ENCODE results near the gene INSR. TPM values are rescaled to one million over a fixed set of nuclear protein-coding genes. Genes with fewer than 3 reads are reported as not detected.

INSR gene
- total and polyA plus RNA-seq, 2 of the 8 experiments (the other 6 are each of a cell fraction or from before 2014, with no cell fraction given), result 13.1 to 48.7 TPM

DNA sequence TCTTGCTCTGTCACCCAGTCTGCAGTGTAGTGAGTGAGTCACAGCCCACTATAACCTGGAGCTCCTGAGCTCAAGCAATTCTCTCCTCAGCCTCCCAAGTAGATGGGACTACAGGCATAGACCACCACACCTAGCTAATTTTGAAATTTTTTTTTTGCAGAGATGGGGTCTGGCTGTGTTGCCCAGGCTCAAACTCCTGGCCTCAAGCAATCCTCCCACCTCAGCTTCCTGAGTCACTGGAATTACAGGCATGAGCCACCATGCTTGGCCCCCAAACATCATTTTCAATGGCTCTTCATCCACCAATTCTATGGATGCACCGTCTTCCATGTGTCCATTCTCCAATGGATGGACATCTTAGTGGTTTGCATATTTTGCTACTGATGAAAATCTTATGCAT is 155.8 kb downstream of the INSR start:
- Histone ChIP-seq H3K4me3 (ENCODE audit: extremely low read depth in 1 of 4, insufficient read depth in 2 of 4, low read depth in 3 of 4, low read length in 4 of 4) (no peak overlapping the region), H4K8ac (ENCODE audit: extremely low read depth, insufficient read depth, low read length) (no peak overlapping the region), H3K23ac (ENCODE audit: insufficient read length) (no peak overlapping the region), H2BK15ac (ENCODE audit: low read length) (no peak overlapping the region), H2AFZ (ENCODE audit: low read length) (no peak overlapping the region), H2AK5ac (ENCODE audit: low read depth, low read length) (no peak overlapping the region), H3K9ac (replicated peaks in 1 of 4; ENCODE audit: extremely low read depth in 1 of 4, low read depth in 3 of 4, low read length in 3 of 4) (no peak overlapping the region), H3K27me3 (replicated peaks in 1 of 4; ENCODE audit: control insufficient read depth in 3 of 4, extremely low read depth in 1 of 4, insufficient read depth in 3 of 4, low read length in 3 of 4) (no peaks in the 10 kb centered on the region), H3K4ac (replicated peaks; ENCODE audit: insufficient read length, low read depth, low read length) (no peak overlapping the region), H3K23me2 (ENCODE audit: low read depth, low read length) (no peaks in the 10 kb centered on the region), H3K56ac (replicated peaks; ENCODE audit: insufficient read length, low read depth, low read length) (no peak overlapping the region), H3K4me2 (ENCODE audit: insufficient read depth in 1 of 2, low read depth in 2 of 2, low read length in 2 of 2) (no peak overlapping the region), H3K27ac (ENCODE audit: low read depth, low read length) (no peak overlapping the region), H3K79me2 (ENCODE audit: control insufficient read depth in 1 of 2, insufficient read depth in 2 of 2, low read length in 2 of 2) (no peaks in the 10 kb centered on the region), H4K91ac (replicated peaks; ENCODE audit: insufficient read length, low read length) (no peak overlapping the region), H3K14ac (ENCODE audit: insufficient read length) (no peak overlapping the region), H2BK120ac (replicated peaks; ENCODE audit: low read depth, low read length) (no peak overlapping the region), H2BK12ac (ENCODE audit: low read depth, low read length) (no peak overlapping the region), H2BK20ac (ENCODE audit: low read length) (no peak overlapping the region), H3K4me1 (replicated peaks in 1 of 4; ENCODE audit: control insufficient read depth in 3 of 4, insufficient read depth in 4 of 4, low read length in 3 of 4) (no peaks in the 10 kb centered on the region), H3K36me3 (ENCODE audit: control insufficient read depth in 2 of 4, insufficient read depth in 4 of 4, low read length in 3 of 4) (peaks cover 6 to 43% (median 26%) of the 10 kb centered on the region in 4 experiments; a peak in 7 of 8 replicates), H4K5ac (ENCODE audit: insufficient read length, low read depth, low read length) (no peak overlapping the region), H4K20me1 (replicated peaks in 1 of 2; ENCODE audit: control insufficient read depth in 1 of 2, insufficient read depth in 2 of 2, low read length in 2 of 2) (no peaks in the 10 kb centered on the region), H3K79me1 (ENCODE audit: low read depth, low read length) (no peaks in the 10 kb centered on the region), H3K9me3 (ENCODE audit: insufficient read depth in 2 of 2, low read depth in 1 of 2, low read length in 1 of 2) (peaks cover 2 to 3% of the 10 kb centered on the region in 2 experiments; a peak in 1 of 4 replicates), H2BK5ac (ENCODE audit: low read depth, low read length) (no peak overlapping the region), H3K18ac (ENCODE audit: extremely low read depth, low read length) (no peak overlapping the region)
- 86% methylated on average over 1 of the region's 1 CpG; no CpG with 5 or more reads in 1 of the 2 experiments for WGBS, 2 experiments (ENCODE audit: extremely low coverage in 1 of 2, insufficient coverage in 1 of 2, insufficient read length in 1 of 2, insufficient replicate concordance in 2 of 2, low coverage in 1 of 2, low lambda C conversion rate in 2 of 2, missing lambda C conversion rate in 1 of 2)
- ChIA-PET POLR2A (ENCODE audit: partially characterized antibody) (no interaction called here), CTCF (ENCODE audit: partially characterized antibody) (interaction anchor here (1.1 kb wide), 2 partner anchors 10 to 11 kb away, joined by 4 read pairs; no protein-coding TSS in a partner anchor)
- DNase-seq (ENCODE audit: low read depth in 1 of 2, low spot score in 2 of 2) (no peak), FAIRE-seq (no peak)
- TF ChIP-seq, protein P1, sequence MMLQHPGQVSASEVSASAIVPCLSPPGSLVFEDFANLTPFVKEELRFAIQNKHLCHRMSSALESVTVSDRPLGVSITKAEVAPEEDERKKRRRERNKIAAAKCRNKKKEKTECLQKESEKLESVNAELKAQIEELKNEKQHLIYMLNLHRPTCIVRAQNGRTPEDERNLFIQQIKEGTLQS (IDR thresholded peaks at IDR 0.05; ENCODE audit: insufficient read depth, low read depth, low read length), result no peak
- no peak for TF ChIP-seq MAX (IDR thresholded peaks at IDR 0.05)

Measured in H1 (cell line).